Measurements from ENCODE around the gene GFPT1.

DNA sequence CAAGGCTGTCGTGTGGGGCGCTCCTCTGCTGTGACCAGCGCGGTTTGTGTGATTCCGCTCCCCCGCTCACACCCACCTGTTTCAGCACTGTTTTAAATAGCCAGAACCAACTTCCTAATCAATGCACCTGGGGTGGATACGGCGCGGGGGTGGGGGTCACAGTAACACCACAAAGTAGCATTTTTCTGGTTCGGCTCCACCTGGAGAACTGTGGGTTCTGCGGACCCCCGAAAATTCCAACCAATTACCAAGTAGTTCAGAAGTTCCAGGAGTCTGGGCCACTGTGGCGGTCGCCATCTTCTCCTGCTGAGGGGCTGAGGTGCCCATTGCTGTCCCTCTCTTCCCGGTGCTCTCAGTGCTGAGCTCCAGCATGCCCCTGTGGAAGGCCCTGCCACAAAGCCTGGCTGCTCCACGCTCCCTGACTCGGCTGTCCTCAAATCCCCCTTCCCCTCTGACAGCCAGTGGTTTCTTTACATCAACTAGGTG is 79.4 kb downstream of the GFPT1 start:
- TF ChIP-seq, protein P1, sequence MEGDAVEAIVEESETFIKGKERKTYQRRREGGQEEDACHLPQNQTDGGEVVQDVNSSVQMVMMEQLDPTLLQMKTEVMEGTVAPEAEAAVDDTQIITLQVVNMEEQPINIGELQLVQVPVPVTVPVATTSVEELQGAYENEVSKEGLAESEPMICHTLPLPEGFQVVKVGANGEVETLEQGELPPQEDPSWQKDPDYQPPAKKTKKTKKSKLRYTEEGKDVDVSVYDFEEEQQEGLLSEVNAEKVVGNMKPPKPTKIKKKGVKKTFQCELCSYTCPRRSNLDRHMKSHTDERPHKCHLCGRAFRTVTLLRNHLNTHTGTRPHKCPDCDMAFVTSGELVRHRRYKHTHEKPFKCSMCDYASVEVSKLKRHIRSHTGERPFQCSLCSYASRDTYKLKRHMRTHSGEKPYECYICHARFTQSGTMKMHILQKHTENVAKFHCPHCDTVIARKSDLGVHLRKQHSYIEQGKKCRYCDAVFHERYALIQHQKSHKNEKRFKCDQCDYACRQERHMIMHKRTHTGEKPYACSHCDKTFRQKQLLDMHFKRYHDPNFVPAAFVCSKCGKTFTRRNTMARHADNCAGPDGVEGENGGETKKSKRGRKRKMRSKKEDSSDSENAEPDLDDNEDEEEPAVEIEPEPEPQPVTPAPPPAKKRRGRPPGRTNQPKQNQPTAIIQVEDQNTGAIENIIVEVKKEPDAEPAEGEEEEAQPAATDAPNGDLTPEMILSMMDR (IDR thresholded peaks at IDR 0.05) = peak in 1 of 4 experiments; percentile 85
- no peak for TF ChIP-seq POLR2A (IDR thresholded peaks at IDR 0.05)

Data from uterus (tissue), 2 donors.